Stimulated activated CD8-positive, alpha-beta memory T cell treated with anti-CD3 and anti-CD28 coated beads, Interleukin-7, amount 100 ng/mL, for 4 hours (primary cell): ENCODE results near the gene SAMD4A.
"Not testable (repeated sequence)": the region's sequence is repeated elsewhere in the genome, so short reads cannot be mapped to it uniquely, and the experiment has no call there.

Source experiments
- DNase-seq, 2 donors: peaks; one replicate each; pipeline ENCODE4 v3.0.0-alpha.2; 2020; ENCODE audit warnings: low read depth in 2 of 2

The SAMD4A gene

DNA sequence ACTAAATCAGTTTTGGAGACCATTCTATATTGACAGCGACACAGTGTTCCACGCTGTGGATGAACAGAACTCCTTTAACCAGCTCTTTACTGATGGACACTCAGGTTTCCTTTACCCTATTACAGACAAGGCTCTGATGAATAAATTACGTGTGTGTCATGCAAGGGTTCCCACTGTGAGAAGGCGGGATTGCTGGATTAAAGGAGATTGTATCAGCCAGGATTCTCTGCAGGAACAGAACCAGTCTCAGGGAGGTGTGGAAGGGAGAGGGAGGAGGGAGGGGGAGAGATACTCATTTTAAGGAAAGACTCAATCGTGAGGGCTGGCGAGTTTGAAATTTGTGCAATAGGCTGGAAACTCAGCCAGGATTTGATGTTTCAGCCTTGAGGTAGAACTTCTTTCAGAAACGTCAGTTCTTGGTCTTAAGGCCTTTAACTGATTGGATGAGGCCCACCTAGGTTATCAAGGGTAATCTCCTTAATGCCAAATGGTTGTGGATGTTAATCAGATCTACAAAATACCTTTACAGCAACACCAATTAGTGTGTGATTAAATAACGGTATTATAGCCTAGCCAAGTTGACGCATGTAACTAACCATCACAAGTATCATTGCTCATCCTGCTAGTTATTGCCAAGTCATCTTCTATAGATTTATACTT is 231.7 kb downstream of the SAMD4A start:
- DNase-seq, result no peak

DNA sequence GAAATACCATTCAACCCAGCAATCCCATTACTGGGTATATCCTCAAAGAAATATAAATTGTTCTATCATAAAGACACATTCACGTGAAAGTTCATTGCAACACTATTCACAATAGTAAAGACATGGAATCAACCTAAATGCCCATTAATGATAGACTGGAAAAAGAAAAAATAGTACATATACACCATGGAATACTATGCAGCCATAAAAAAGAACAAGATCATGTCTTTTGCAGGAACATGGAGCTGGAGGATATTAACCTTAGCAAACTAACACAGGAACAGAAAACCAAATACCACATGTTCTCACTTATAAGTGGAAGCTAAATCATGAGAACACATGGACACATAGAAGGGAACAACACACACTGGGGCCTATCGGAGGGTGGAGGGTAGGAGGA is 234.6 kb downstream of the SAMD4A start:
- not testable (repeated sequence) for DNase-seq

DNA sequence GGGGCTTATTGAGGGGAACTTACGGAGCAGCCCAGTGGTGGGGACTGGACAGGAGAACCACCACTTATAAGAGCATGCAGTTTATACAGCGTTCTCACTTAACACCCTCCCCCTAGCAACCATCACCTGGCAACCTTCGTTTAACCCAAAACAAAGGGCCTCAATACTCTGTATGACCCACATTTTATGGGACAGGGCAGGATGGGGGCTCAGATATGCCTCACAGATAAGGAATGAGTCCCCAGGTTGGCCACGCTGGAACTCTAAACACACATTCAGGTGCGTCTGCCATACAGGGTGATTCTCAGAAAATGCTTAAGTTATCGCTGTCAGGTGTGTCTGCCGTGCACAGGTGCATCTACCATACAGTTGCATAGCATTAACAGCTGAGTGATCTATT is 236.5 kb downstream of the SAMD4A start:
- no peak for DNase-seq

DNA sequence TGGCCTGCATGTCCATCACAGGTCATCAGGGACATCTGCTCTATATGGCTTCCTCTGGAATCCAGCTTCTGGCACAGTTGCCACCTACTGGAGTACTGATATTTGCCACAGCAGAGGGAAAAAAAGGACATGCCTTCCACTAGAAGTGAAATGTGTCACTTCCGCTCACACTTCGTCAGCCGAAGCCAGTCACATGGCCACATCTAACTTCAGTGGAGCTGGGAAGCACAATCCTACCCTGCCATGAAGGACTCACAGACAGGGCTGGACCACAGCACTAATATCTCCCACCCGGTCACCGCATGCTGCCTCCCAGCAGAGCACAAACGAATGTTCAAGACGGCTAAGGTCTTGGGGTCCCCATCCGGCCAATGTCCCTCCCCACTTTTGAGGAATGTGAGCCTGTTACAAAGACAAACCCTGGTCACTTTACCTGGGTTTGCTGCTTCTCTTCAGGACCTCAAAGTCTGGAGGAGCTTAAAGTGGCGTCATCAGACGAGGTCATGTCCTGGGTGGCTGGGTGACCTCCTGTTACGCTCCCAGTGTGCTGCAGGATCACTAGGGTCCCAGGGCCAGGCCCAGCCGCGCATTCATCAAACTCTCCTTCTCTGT is 237.1 kb downstream of the SAMD4A start:
- DNase-seq, result no peak

DNA sequence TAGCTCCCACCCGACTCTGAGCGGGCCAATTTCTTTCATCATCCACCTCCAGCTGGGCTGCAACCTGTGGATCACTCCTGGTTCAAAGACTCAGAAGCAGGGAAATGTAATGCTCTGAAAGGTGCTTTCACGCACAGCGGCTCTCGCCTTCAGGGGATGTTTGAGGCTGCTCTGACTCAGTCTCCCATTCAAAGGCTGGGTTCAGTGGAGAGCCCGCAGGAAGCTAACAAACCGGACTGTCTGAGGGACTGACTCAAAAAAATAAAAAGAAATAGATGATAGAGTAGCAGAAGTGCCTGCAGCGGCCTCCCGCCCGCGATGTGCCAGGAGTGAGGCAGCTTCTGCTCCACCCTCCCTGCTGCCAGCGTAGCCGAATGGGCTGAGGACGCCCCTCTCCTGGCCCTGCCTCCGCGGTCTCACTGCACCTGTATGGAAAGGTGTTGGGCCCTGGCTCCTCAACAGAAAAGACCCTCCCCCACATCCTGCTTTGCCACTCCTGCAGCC is 237.7 kb downstream of the SAMD4A start:
- no peak for DNase-seq

DNA sequence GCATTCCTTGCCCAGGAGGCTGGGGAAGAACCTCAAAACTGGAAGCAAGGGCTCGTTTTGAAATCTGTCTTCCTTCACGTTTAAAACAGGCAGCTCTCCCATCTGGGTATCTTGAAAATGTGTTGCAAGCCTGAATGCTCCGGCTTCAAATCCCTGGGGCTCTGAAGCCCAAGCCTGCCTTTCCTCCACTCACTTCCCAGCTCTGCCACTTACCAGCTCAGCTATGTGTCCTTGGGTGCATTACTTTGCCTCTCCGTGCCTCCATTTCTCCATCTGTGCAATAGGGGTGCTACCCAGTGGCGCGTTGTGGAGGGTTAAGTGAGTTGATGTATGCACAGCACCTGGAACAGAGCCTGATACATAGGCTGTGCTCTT is 238.1 kb downstream of the SAMD4A start:
- DNase-seq, result no peak

DNA sequence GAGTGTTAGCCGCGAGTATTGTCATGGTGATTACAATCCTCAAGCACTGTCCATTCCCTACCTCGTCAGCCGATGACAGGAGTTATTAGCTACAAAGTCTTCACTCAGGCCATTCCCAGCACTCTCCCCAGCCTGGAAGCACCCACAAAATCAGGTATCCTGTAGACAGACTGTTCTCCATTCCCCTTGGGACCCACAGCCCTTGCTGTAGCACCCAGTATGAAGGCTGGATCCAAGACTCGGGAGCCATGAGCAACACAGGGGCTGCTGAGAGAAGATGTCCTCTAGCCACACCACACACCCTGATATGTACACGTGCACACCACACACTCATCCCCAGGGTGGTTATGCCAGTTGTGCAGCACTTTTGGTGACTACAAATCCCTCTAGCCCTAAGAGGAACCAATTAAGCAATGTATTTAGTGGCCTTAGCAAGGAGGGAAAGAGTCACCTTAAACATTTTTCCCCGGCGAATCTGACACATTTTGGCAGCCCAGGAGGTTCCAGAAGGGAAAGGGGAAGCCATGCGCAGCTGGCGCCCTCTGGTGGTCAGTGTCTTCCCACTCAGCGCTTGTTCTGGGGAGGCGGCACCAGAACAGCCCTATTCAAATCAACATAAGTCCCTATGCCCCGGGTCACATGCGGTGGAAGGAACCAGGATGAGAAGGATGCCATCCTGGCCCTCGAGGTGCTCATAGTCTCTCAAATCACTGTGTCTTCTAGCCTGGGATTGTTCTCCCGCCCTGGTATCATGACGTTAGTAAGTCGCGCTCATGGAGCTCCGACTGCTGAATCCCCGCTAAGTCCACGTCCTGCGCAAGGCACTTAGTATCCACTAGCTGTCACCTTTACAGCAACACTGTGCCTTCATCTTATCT is 238.8 kb downstream of the SAMD4A start:
- peak; percentile 52 to 57 for DNase-seq

DNA sequence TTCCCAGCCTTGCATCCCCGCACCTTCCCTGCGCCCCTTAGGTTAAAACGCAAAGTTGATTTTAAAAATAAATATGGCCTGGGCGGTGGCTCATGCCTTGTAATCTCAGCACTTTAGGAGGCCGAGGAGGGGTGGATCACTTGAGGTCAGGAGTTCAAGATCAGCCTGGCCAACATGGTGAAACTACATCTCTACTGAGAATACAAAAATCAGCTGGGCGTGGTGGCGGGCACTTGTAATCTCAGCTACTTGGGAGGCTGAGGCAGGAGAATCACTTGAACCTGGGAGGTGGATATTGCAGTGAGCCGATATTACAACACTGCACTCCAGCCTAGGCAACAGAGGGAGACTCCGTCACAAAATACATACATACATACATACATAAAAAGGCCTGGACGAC is 239.7 kb downstream of the SAMD4A start:
- no peak for DNase-seq

DNA sequence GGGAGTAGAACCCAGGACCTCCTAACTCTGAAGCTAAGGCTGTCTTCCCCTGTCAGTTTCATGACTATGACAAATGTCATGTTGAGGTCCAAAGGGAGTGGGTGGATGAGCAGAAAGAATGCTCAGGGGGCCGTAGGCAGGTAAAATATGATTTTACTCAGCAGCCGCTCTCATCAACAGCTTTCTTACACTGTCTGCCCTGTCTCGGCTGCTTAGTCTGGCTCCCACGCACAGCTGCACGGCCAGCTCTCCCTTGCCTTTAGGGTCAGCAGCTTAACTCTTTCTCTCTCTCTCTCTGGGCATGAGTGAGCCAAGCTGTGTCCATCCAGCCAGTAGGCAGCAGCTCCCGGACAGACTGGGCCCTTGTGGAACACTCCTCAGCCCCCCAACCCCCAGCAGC is 240.5 kb downstream of the SAMD4A start:
- DNase-seq, result no peak

DNA sequence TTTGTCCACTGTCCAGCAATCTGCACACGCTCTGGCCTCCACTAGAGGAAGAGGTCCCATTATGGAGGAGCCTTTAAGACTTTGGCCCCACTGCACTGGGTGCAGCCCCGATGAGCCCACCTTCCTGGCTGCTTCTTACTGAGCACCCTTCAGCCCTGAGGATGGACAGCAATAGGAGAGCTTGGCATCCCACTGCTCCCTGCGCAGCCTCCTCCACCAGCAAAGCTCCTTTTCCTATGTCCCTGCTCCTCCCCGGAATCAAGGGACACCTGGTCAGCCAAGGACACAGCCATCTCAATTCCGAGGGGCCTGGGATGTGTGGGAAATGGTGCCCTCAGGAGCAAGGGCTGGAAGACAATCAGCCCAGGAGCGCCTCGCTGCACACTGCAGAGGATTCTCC is 241.0 kb downstream of the SAMD4A start:
- no peak for DNase-seq

DNA sequence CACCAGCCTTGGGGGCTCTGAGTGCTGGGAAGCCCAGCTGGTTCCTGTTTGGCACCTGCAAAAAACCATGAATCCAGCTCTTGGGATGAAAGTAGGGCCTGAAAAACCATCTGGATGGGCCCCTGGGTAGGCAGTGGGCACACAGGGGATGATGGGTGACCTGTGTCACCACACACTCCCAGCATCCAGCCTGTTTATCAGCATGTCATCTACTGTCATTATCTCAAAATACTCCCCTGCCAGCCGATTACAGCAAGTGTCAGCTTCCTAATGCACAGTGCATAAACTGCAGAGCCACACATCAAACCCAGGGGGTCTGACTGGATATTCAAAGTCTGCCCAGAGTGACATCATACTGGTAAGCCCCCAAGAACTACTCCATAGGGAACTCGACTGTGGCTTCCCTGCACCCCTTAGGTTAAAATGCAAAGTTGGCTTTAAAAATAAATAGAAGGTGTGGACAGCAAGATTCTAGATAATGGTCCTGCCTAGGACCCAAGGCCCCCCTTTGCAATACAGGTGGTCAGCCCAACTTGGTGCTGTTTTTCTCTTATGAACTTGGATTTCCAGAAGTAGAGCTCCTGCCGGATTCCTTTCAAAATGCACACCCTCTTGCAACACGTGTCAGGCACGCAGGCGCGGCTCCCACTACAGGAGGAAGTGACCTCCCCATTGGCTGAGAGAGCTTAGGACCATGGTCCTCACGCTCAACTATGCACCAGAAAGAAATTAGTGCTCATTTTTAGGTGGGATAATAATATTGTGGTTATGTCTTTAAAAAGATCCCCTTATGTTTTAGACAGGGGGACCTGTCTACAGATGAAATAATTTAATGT is 241.6 kb downstream of the SAMD4A start:
- DNase-seq, result no peak

DNA sequence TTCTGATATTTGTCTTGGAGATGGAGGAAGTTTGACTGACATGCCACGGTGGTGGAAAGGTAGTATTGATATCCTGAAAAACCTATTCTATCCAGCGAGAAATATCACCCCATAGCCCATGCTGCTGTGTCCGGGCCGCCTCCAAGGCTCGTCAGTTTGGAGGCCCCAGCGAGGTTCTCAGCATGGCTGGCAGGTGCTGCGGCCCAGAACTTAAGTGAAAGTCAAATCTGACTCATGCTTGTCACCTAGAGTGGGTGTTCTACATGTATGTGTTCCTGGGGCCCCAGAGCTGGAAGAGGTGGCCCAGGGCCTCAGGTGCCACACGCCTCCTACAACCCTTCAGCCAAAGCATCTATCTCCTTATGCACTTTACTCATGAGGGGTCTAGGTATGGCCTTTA is 242.8 kb downstream of the SAMD4A start:
- no peak for DNase-seq

DNA sequence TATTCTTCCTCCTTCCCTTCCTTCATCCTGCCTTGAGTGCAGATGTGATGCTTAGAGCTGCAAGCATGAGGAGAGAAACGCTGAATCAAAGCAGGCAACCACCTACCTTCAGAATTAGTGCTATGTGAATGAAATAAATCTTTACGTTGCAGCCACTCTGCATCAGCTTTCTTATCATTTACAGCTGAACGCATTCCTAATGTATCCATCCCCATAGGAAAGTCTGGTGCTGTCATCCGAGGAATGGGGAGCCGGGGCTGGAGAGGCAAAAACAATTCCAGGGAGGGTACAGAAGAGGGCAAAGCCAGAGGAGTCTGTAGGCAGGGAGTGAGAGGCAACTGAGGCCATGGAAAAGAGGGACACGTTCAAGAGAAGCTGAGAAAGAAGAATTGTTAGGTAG is 245.7 kb downstream of the SAMD4A start:
- no peak for DNase-seq

DNA sequence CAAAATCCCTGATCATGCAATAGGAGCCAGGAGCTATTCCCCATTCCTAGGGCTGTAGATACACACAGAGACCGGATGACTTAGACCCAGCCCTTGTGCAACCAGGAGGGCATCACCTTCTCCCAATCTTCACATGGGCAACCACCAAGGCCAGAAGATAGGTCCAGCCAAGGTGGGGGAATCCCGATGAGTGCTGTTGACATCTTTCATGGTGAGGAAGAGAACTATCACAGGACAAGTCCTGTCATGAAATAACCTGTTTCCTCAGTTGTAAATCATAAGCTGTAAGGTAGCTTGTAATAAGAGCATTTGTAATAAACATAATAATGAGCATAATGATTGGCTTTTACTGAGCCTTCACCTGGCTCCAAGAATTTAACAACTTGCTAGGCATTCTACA is 246.2 kb downstream of the SAMD4A start:
- no peak for DNase-seq

DNA sequence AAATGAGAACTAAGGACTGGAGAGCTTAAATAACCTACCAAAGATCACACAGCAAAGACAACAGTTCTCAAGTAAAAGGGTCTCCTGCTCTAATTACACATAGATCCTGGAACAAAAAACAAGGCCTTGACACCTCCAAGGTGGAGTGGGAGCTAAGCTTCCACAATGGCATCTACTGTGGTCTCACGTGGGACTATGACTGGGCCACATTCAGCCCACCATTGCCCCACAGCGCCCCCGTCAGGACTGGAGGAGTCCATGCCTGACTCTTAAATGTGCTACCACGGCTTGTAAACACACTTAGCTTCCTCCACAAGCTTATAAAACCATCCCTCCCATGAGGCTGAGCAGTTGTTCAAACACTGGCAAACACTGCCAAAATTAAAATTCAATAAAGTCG is 247.1 kb downstream of the SAMD4A start:
- DNase-seq, result no peak

DNA sequence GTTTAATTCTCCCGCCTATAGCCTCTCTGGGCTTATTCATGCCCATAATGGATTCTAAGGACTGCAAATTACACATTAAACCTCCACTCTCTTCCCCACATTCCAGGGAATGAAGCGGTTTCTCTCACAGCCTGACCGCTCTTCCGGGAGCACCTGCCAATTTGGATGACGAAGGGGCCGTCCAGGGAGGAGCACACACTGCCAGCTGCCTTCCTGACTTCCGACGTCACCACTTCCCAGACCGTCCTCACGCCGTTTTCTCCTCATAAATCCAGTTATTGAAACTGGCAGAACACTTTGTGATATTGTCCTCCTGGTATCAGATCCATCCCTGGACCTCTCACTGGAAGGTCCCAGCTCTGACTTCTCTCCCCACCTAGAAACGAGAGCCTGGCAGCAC is 248.1 kb downstream of the SAMD4A start:
- no peak for DNase-seq

DNA sequence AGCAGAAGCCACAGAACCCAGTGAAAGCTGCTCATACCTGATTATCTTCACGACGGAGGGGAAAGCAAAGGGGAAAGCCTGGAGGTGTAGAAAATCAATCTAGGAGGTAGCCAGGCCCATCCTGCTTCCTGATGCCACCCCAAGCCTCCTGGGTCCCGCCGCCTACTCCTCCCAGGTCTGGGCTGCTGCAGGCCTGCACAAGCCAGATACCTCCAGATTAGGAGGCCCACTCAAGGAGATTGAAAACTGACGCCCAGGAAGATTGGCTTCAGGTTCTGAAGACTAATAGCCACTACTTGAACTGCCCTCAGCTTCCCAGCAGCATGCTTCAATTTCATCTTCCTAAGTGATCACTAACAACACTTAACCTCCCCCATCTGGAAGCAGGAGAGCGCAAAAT is 248.6 kb downstream of the SAMD4A start:
- DNase-seq, result no peak

DNA sequence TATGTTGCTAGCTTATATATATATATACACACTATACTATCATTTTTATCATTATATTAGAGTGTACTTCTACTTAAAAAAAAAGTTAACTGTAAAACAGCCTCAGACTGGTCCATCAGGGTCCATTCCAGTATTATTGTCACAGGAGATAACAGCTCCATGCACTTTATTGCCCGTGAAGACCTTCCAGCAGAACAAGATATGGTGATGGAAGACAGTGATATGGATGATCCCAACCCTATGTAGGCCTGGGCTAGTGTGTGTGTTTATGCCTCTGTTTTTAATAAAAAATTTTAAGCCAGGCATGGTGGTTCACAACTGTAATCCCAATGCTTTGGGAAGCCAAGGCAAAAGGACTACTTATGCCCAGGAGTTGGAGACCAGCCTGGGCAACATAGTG is 249.5 kb downstream of the SAMD4A start:
- DNase-seq, result no peak

DNA sequence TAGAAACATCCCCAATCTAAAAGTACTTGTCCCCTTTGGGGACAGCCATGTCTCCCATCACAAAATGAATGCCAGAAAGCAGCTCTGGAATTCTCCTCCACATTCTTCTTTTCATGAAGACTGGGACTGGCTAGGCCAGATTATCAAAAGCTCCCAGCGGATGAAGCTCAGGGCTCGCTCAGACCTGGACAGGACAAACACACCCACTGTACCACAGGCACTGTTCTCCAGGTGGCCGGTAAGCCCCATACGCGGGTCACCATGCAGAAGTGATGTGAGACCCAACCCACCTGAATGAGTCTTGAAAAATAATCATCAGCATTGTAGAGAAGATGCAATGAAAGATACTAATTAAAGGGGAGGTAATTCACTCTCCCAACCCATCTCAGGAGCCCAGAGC is 250.6 kb downstream of the SAMD4A start:
- no peak for DNase-seq

DNA sequence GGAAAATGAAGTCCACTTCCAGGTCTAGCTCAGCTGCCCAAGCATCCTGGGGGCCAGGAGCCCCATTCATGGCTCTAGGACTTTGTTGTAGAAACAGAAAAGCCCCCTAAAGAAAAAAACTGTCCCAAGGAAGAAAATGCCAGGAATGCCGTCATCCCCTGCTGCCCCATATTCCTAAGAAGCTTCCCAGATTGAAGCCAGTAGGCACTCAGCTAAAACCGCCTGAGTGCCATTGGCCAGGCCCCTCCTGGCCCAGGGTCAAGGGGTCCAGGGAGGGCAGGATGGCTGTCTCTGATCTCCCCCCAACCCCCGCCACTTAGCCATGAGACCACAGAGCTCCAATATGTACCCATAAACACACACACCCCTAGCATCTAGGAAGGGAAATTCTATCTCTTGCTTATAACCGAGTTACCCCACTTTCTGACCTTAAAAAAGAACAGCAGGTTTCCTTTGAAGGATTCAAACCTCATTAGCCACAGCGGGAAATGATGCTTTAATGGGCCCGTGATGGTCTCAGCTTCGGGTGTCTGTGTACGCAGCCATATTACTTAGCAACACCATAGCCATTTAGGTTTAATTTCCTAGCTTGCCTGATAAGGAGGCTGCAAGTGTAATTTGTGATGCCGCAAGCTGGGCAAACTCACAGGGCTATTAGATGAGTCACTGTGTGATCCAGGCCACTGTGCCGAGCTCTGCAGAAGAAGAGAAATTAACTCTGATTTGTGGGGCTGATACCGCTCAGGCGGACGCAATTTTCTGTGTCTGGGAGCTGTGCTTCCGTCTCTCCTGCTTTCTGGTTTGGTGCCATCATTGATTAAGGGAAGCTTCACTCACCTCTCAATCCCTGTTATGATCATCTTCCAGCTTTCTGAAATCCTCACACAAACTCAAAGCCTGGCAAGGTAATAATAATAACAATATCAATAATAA is 251.5 kb downstream of the SAMD4A start:
- DNase-seq, result no peak

DNA sequence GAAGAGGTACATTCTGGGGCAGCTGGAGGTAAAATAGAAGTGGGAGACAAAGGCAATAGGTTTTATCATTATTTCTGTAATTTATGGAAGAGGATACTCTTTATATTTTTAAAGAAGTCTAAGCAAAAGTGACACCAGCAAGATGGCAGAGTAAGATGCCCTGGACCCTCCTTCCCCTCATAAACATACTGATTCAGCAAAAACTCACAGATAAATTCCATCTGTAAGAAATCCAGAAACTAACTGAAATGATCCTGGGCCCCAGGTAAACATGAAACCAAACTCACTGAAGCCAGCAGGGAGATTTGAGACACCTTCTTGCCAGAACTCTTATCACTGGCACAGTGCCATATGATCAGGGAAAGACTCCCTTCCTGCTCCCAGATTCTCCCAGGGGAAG is 255.8 kb downstream of the SAMD4A start:
- no peak for DNase-seq
